H1 (cell line): Measurements from ENCODE around the gene PTPRG. TPM values are rescaled to one million over a fixed set of nuclear protein-coding genes. Genes with fewer than 3 reads are reported as not detected.

Experiments
- EZH2 ChIP-seq: fragments of 200-600 bp; sonication (generic); IDR thresholded peaks from 2 replicates; pipeline ENCODE4 v1.7.1; 2012; ENCODE audit warnings: low read depth, mild to moderate bottlenecking, moderate library complexity, low read length, inconsistent platforms; ENCODE audit not compliant: severe bottlenecking
- HDAC6 ChIP-seq: IDR thresholded peaks from one replicate; pipeline ENCODE4 v1.7.1; 2012; ENCODE audit warnings: low read depth, mild to moderate bottlenecking, inconsistent platforms, low read length, moderate library complexity
- NANOG ChIP-seq: IDR thresholded peaks from 2 replicates; pipeline ENCODE4 v1.6.1; 2011; ENCODE audit warnings: low read length, low read depth, mild to moderate bottlenecking, inconsistent platforms; ENCODE audit not compliant: insufficient read depth, poor library complexity, severe bottlenecking
- POU5F1 ChIP-seq: IDR thresholded peaks from 2 replicates; pipeline ENCODE4 v1.6.1; 2011; ENCODE audit warnings: low read depth, mild to moderate bottlenecking, low read length, moderate library complexity
- polyA plus RNA-seq, 7 experiments: library from polyadenylated mRNA; depleted of rRNA in 3 of 7; stranded (reverse) in 5 of 7; unstranded in 2 of 7; fragments of >200 nt in 5 of 7; fragments of 200-250 nt in 2 of 7; gene quantifications; 1 replicate in 5 of 7; 2 replicates in 1 of 7; 4 replicates in 1 of 7; pipeline versions ENCODE4 v1.2.1 to v1.2.3, GENCODE V29; 2011 to 2013; ENCODE audit warnings: missing spikeins in 2 of 7, mixed read lengths in 2 of 7
- total RNA-seq: library from RNA; stranded (reverse); fragmentation: NEBNext Ultra II Directional; extraction: Animal tissue kit (Norgen Biotek cat#: 25700); gene quantifications from 2 replicates; pipeline ENCODE4 v1.2.1, GENCODE V29; 2021
- TF ChIP-seq, protein P1 (sequence below): IDR thresholded peaks from 2 replicates; pipeline ENCODE4 v1.6.1; 2011; ENCODE audit warnings: low read depth, mild to moderate bottlenecking, low read length; ENCODE audit not compliant: insufficient read depth
- TF ChIP-seq, protein P2 (sequence below): IDR thresholded peaks from 2 replicates; pipeline ENCODE4 v1.6.1; 2012; ENCODE audit warnings: low read length, inconsistent platforms

The PTPRG gene
- total and polyA plus RNA-seq, 2 of the 8 experiments (the other 6 are each of a cell fraction or from before 2014, with no cell fraction given), result 23.3 to 96.2 TPM

DNA sequence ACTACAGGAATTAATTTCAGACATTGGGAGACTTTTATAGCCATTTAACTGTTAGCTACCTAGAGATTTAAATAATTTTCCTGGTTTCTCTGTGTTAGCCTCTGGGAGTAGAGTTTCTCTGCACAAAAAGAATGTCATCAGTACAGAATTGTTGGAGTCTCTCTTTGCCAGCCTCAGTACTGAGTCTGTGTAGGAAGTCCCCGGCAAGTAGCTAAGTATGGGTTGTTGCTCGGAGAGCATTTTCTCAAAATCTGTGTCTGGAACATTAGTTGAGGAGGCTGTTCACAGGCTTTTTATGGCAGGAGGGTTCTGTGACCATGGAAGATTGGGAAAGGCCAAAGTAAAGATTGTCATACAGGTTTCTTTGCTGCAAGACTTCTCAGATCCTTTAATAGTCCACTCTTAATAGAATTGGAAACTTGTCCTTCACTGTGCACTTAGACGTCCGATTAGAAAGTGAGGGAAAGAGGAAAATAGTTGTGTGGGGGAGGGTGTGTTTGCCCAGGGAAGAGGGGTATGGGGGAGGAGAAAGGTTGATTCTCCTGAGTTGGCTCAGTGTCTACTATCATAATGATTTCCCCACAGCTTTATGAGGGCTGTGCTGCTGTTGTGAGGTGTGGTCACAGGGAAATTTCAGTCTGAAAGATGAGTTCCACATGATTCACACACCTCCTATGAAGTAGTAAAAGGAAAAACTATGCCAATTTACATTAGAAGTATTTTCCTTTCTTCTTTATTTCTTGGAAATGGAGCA is 207.1 kb downstream of the PTPRG start (continued):
- TF ChIP-seq, protein P1, sequence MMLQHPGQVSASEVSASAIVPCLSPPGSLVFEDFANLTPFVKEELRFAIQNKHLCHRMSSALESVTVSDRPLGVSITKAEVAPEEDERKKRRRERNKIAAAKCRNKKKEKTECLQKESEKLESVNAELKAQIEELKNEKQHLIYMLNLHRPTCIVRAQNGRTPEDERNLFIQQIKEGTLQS, result no peak
- TF ChIP-seq POU5F1, result no peak
- TF ChIP-seq HDAC6, result no peak
- no peak for TF ChIP-seq NANOG
- TF ChIP-seq, protein P2, sequence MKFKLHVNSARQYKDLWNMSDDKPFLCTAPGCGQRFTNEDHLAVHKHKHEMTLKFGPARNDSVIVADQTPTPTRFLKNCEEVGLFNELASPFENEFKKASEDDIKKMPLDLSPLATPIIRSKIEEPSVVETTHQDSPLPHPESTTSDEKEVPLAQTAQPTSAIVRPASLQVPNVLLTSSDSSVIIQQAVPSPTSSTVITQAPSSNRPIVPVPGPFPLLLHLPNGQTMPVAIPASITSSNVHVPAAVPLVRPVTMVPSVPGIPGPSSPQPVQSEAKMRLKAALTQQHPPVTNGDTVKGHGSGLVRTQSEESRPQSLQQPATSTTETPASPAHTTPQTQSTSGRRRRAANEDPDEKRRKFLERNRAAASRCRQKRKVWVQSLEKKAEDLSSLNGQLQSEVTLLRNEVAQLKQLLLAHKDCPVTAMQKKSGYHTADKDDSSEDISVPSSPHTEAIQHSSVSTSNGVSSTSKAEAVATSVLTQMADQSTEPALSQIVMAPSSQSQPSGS, result no peak
- TF ChIP-seq EZH2, result no peak
